Dedifferentiated amniotic fluid mesenchymal stem cell (primary cell): Measurements from ENCODE around the gene CRIP2.

Source experiments
- DNase-seq: peaks from one replicate; pipeline ENCODE4 v3.0.0-alpha.2; 2016; ENCODE audit errors: extremely low spot score

CRIP2 gene

DNA sequence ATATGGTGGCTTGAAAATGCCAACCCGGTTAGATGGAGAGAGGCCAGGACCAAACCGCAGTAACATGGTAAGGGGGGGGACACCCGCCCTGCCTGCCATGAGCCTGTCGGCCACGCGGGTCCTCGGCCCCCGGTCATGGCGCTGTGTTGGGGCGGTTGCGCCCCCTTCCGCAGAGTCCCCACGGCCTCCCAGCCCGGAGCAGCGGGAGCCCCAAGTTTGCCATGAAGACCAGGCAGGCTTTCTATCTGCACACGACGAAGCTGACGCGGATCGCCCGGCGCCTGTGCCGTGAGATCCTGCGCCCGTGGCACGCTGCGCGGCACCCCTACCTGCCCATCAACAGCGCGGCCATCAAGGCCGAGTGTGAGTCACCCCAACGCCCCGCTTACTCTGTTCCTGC is 10.1 kb upstream of the CRIP2 start:
- no peak for DNase-seq

- no peak for DNase-seq
Measured at GRCh38 chr14:105465209-105466031, 9.2 kb upstream of the CRIP2 start.

DNA sequence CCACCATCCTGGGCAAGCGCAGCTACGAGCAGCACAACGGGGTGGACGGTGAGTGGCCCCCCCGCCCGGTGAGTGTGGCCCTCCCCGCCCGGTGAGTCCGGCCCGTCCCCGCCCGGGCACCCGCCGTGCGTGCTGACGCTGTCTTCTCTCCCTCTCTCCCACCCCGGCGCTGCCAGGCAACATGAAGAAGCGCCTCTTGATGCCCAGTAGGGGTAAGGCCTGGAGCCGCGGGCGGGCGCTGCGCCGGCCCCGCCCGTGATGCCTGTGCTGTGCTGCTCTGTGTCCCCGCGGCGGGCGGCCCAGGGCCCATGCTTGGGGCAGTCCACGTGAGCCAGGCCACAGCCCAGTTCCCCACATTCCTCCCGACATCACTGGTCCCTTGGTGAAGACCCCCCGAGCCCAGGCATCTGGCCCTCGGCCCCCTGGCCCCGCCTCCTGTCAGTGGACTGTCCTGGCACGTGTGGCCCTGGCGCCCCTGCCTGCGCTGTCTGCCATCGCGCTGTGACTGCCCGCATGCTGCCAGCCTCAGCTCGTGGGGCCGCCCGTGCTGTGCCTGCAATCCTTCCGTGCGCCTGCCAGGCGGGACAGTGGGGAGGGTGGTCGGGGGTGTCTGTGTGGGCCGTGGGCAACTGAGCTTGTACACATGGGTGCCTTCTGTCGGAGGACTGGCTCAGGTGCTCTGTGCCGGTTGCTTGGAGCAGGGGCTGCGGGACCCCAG is 7.9 kb upstream of the CRIP2 start:
- no peak for DNase-seq

- DNase-seq, result no peak
Measured at GRCh38 chr14:105467249-105467941, 7.2 kb upstream of the CRIP2 start.

GRCh38 chr14:105467942-105468471 is 6.6 kb upstream of the CRIP2 start:
- no peak for DNase-seq

- DNase-seq, result no peak
Measured at GRCh38 chr14:105468621-105469241, 5.9 kb upstream of the CRIP2 start.

DNA sequence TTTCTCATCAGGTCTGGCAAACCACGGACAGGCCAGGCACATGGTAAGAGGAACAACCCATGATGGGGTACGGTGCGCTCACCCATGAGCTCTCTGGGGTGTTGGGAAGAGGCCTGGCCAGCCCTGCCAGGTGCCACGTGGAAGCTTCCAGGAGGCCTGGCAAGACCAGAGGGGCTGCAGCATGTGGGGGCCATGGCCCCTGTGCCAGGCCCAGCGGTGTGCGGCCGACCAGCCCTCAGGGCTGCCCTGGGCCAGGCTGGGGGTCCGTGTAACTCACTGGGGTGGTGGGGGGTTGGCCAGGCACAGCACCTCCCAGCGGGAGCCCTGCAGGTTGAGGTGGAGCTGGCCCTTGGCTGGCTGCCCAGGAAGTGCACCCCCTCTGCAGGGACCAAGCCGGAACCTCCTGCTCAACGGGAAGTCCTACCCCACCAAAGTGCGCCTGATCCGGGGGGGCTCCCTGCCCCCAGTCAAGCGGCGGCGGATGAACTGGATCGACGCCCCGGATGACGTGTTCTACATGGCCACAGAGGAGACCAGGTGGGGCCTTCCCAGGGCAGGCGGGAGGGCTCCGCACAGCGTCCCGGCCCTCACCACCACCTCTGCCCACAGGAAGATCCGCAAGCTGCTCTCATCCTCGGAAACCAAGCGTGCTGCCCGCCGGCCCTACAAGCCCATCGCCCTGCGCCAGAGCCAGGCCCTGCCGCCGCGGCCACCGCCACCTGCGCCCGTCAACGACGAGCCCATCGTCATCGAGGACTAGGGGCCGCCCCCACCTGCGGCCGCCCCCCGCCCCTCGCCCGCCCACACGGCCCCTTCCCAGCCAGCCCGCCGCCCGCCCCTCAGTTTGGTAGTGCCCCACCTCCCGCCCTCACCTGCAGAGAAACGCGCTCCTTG is 4.9 kb upstream of the CRIP2 start:
- DNase-seq, result no peak

GRCh38 chr14:105470350-105471296 is 4.0 kb upstream of the CRIP2 start:
- no peak for DNase-seq

GRCh38 chr14:105471297-105471821 is 3.3 kb upstream of the CRIP2 start:
- DNase-seq, result no peak

DNA sequence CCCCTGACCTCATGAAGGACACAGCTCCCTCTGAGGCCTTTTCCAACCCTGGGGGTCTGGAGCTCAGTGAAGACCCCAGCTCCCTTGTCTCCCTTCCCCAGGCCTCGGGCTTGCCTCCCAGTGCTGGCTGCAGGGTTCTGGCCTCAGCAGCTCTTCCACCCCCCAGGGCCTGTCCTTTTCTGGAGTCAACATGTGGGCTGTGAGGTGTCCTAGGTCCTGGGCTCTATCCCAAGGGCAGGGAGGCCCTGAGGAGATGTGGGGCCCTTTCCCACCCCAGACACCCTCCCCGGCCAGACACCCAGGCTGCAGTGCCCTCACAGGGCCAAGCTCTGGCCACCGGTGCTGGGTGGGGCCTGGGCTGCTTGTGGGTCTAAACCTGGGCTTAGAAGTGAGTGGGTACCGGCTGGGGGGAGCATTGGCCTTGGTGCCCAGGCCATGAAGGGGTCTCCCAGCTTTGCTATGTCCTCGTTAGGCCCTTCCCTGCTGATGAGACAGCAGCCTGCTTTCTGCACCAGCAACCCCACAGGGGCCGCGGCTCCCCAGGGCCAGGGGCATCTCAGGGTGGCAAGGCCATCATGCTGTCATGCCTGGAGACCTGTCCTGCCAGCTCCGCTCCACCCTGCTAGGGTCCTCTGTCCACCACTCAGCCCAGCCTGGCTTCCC is 2.7 kb upstream of the CRIP2 start:
- DNase-seq, result no peak

DNA sequence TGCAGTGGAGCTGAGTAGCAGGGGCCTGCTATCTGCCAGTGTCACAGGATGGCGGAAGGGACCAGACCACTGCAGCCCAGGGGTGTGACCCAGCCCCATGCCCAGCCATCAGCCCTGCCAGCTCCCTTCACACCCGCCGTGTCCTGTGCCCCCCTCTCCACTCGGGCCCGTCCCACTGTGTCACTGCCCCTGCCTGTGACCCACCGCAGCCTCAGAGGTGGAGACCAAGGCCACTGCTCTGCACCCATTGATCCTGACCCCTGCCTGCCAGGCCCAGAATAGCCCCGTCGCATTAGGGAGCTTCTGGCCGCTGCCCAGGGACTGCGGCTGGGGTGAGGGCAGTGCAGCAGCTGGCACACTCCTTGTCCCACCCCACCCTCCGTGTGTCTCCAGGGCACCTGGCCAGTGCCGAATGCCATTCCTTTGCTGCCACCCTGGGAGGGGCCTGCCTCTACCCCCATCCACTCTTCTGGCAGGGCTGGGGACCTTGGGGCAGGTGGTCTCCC is 2.1 kb upstream of the CRIP2 start:
- no peak for DNase-seq

GRCh38 chr14:105473033-105473676 is 1.5 kb upstream of the CRIP2 start:
- DNase-seq, result no peak

DNA sequence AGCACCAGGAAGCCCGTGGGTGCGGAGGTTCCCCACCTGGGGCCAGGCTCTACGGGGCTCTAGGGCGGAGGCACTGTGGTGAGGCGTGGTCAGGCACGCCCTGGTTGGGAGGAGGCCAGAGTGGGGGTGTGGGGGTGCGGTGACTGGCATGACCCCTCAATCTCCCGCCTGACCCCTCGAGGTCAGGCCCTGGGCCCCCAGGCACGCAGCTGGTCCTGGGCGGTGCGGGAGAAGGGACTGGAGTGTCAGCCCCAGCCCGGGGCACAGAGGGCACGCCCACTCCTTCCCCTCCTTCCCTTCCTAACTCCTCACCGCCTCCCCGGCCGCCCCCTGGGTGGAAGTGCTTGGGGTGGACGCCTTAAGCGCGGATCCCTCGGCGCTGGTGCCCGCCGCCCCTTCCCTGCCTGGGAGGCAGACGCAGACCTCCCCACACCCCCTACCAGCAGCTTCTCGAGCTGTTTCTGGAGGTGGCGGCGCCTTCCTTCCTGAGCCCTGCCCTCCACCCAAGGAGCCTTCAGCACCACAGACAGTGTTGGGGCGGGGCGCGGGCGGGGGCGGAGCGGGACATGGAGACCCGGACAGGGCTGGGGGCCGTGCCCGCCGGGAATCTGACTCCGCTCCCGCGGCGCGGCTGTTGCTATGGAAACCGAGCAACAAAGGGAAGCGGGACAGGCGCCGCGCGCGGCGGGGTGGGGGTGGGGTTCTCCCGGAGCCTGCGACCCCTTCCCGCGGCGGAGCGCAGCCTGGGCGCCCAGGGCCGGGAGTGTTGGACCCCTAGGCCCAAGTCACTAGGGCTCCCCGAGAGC is 741 bp upstream of the CRIP2 start:
- DNase-seq, result peak; percentile 31

DNA sequence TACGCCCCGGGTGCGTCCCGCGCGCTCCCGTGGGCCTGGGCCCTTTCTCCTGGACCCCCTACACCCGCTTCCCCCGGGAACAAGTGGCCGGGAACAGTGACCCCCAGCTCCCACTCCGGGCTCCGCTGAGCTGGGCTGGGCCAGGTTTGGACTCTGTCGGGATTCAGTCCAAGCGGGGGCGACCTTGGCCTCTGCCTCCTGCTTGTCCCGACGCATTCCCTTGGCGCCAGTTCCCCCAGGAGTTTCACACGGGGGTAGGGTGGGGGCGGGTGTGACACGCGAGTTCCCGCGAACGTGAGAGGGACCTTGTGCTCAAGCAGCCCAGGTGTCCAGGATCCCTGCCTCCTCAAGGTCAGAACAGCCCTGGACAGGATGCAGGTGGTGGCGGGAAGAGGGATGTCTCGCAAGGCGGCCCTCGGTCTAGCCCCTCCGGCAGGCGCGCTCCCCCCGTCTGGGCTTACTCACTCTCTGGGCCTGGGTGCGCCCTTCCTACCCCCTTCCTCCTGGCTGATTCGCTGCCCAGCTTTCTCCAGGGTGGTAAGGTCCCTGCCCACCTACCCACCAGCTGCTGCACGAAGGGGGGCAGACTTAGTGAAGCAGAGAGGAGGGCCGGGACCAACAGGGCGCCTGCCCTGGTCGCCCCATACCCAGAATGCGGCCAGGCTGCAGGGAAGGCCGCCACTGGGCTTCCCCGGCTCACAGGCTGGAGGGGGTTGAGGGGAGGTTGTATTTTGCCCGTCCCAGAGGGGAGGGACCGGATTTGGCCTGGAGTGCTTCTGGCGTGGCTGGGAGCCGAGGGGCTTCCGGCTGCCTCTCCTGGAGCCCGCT is 862 bp downstream of the CRIP2 start:
- DNase-seq, result no peak

DNA sequence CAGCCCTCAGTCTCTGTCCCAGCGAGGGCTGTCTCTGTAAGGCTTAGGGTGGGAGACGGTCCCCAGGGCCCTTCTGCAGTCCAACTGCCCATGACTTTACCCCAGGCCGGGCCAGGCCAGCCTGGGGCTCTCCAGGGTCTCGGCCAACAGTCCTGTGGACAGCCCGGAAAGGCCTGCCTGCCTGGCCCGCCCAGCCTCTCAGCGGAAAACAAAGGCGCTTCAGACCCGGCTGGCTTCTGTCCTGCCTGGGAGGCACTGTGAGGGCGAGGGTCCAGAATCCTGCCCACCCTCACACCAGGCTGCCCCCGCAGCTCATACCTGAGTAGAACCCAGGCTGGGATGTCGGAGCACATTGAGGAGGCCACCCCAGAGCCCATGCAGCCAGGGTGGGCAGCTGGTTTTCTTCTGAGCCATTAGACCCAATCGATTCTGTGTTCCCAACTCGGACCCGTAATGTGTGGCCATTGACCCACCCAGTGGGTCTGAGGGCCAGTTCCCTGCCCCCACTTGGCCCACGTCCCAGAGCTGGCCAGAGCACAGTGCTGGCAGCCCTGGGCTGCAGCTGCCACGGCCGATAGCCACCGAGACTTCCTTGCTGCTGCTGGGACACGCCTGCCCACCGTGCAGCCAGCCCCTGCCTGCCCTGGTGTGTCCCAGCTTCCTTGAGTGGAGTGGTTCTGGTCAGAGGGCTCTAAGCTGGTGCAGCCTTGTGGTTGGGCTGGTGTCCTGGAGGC is 1.6 kb downstream of the CRIP2 start:
- no peak for DNase-seq
